ENCODE measurements around the gene ATP8B4.

ATP8B4 gene

DNA sequence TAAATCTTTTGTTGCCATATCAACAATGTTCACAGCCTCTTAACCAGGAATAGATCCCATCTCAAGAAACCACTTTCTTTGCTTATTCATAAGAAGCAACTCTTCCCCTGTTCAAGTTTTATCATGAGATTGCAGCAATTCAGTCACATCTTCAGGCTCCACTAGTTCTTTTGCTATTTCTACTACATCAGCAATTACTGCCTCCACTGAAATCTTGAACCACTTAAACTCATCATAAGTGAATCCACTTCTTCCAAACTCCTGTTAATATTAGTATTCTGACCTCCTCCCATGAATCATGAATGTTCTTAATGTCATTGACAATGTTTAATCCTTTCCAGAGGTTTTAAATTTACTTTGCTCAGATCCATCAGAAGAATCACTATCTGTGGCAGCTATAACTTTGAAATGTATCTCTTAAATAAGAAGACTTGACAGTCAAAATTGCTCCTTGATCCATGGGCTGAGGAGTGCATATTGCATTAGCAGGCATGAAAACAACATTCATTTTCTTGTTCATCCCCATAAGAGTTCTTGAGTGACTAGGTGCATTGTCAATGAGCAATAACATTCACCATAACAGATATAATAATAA, 292.3 kb downstream of the ATP8B4 start:
- Histone ChIP-seq H4K8ac (ENCODE audit: low read depth, low read length) (no peak overlapping the region), H3K23ac (ENCODE audit: low read length) (no peak overlapping the region), H3K79me2 (ENCODE audit: control insufficient read depth, insufficient read depth, low read length, poor library complexity) (no peaks in the 10 kb centered on the region), H3K4ac (ENCODE audit: low read depth, low read length) (no peak overlapping the region), H3K9me3 (ENCODE audit: insufficient read depth, low read depth, low read length) (no peaks in the 10 kb centered on the region), H3K79me1 (ENCODE audit: low read length) (peaks cover 3% of the 10 kb centered on the region), H4K12ac (ENCODE audit: low read depth, low read length) (no peak overlapping the region), H3K4me1 (ENCODE audit: control insufficient read depth in 1 of 2, insufficient read depth in 2 of 2, low read length in 2 of 2) (peaks cover 4 to 10% of the 10 kb centered on the region in 2 experiments), H2BK5ac (ENCODE audit: low read depth, low read length, poor library complexity) (no peak overlapping the region), H3K4me3 (ENCODE audit: low read depth, low read length) (no peak overlapping the region), H2BK120ac (ENCODE audit: insufficient read depth, low read length, poor library complexity) (no peak overlapping the region), H3K4me2 (ENCODE audit: low read length) (no peak overlapping the region), H3K27me3 (ENCODE audit: insufficient read depth, low read length) (no peaks in the 10 kb centered on the region), H2AK5ac (ENCODE audit: low read length) (no peak overlapping the region), H3K27ac (ENCODE audit: low read depth, low read length) (no peak overlapping the region), H3K36me3 (ENCODE audit: control insufficient read depth in 1 of 2, insufficient read depth in 2 of 2, low read length in 2 of 2) (no peaks in the 10 kb centered on the region), H3K18ac (ENCODE audit: low read length) (no peak overlapping the region), H2AFZ (ENCODE audit: insufficient read depth, low read length, poor library complexity) (no peak overlapping the region), H4K91ac (ENCODE audit: low read depth, low read length) (no peak overlapping the region), H3K9ac (ENCODE audit: low read length) (no peak overlapping the region), H2BK12ac (ENCODE audit: low read length) (no peak overlapping the region), H3K14ac (ENCODE audit: low read length) (no peak overlapping the region)
- no peak for DNase-seq

DNA sequence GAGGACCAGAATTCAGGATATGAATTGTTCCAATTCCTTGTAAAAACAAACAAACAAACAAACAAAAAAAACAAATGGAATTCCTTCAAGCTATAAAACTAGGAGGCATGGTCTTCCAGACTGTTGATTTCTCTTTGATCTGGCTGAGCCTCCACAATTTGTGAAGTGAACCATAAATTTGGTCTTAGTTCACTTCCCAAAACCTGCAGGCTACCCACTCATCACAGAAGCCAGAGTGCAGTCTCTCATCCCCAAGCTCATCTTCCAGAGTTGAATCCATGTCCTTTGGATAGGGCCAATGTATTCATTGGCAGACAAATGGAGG, 294.3 kb downstream of the ATP8B4 start:
- Histone ChIP-seq H3K14ac (ENCODE audit: low read length) (no peak overlapping the region), H3K36me3 (ENCODE audit: control insufficient read depth in 1 of 2, insufficient read depth in 2 of 2, low read length in 2 of 2) (no peaks in the 10 kb centered on the region), H3K9ac (ENCODE audit: low read length) (no peak overlapping the region)

GRCh38 chr15:49823987-49824774, 294.9 kb downstream of the ATP8B4 start:
- H3K79me1 ChIP-seq (ENCODE audit: low read length) = no peaks in the 10 kb centered on the region
- no peaks in the 10 kb centered on the region for H3K79me2 ChIP-seq (ENCODE audit: control insufficient read depth, insufficient read depth, low read length, poor library complexity)
- H3K23ac ChIP-seq (ENCODE audit: low read length) = no peak overlapping the region
- H3K36me3 ChIP-seq (ENCODE audit: control insufficient read depth in 1 of 2, insufficient read depth in 2 of 2, low read length in 2 of 2) = no peaks in the 10 kb centered on the region
- DNase-seq = no peak
- H3K27me3 ChIP-seq (ENCODE audit: insufficient read depth, low read length) = no peaks in the 10 kb centered on the region
- H3K4me3 ChIP-seq (ENCODE audit: low read depth, low read length) = no peak overlapping the region
- no peak overlapping the region for H3K14ac ChIP-seq (ENCODE audit: low read length)
- no peak overlapping the region for H4K8ac ChIP-seq (ENCODE audit: low read depth, low read length)
- H2BK12ac ChIP-seq (ENCODE audit: low read length) = no peak overlapping the region
- H2AFZ ChIP-seq (ENCODE audit: insufficient read depth, low read length, poor library complexity) = no peak overlapping the region
- no peak overlapping the region for H2BK120ac ChIP-seq (ENCODE audit: insufficient read depth, low read length, poor library complexity)
- H3K27ac ChIP-seq (ENCODE audit: low read depth, low read length) = no peak overlapping the region
- WGBS (ENCODE audit: extremely low coverage, insufficient coverage, insufficient read length) = no CpG with 5 or more reads among the region's 5 CpGs
- no peak overlapping the region for H3K9ac ChIP-seq (ENCODE audit: low read length)
- no peaks in the 10 kb centered on the region for H3K9me3 ChIP-seq (ENCODE audit: insufficient read depth, low read depth, low read length)
- H3K4ac ChIP-seq (ENCODE audit: low read depth, low read length) = no peak overlapping the region
- H2BK5ac ChIP-seq (ENCODE audit: low read depth, low read length, poor library complexity) = no peak overlapping the region
- no peak overlapping the region for H2AK5ac ChIP-seq (ENCODE audit: low read length)
- H4K91ac ChIP-seq (ENCODE audit: low read depth, low read length) = no peak overlapping the region
- H3K4me2 ChIP-seq (ENCODE audit: low read length) = no peak overlapping the region
- H3K18ac ChIP-seq (ENCODE audit: low read length) = no peak overlapping the region
- H3K4me1 ChIP-seq (ENCODE audit: control insufficient read depth in 1 of 2, insufficient read depth in 2 of 2, low read length in 2 of 2) = no peaks in the 10 kb centered on the region
- no peak overlapping the region for H4K12ac ChIP-seq (ENCODE audit: low read depth, low read length)

More for the DNA sequence above, 294.3 kb downstream of the ATP8B4 start:
- no peaks in the 10 kb centered on the region for H3K79me2 ChIP-seq (ENCODE audit: control insufficient read depth, insufficient read depth, low read length, poor library complexity)
- no peak overlapping the region for H3K4ac ChIP-seq (ENCODE audit: low read depth, low read length)
- H4K8ac ChIP-seq (ENCODE audit: low read depth, low read length) = no peak overlapping the region
- no peak overlapping the region for H3K23ac ChIP-seq (ENCODE audit: low read length)
- H2BK5ac ChIP-seq (ENCODE audit: low read depth, low read length, poor library complexity) = no peak overlapping the region
- no peaks in the 10 kb centered on the region for H3K79me1 ChIP-seq (ENCODE audit: low read length)
- H2AK5ac ChIP-seq (ENCODE audit: low read length) = no peak overlapping the region
- no peak overlapping the region for H3K27ac ChIP-seq (ENCODE audit: low read depth, low read length)
- H3K4me2 ChIP-seq (ENCODE audit: low read length) = no peak overlapping the region
- no peak for DNase-seq
- H3K9me3 ChIP-seq (ENCODE audit: insufficient read depth, low read depth, low read length) = no peaks in the 10 kb centered on the region
- H2BK120ac ChIP-seq (ENCODE audit: insufficient read depth, low read length, poor library complexity) = no peak overlapping the region
- no peak overlapping the region for H3K4me3 ChIP-seq (ENCODE audit: low read depth, low read length)
- H3K18ac ChIP-seq (ENCODE audit: low read length) = no peak overlapping the region
- no peaks in the 10 kb centered on the region for H3K4me1 ChIP-seq (ENCODE audit: control insufficient read depth in 1 of 2, insufficient read depth in 2 of 2, low read length in 2 of 2)
- H2BK12ac ChIP-seq (ENCODE audit: low read length) = no peak overlapping the region
- H3K27me3 ChIP-seq (ENCODE audit: insufficient read depth, low read length) = no peaks in the 10 kb centered on the region
- H2AFZ ChIP-seq (ENCODE audit: insufficient read depth, low read length, poor library complexity) = no peak overlapping the region
- H4K12ac ChIP-seq (ENCODE audit: low read depth, low read length) = no peak overlapping the region
- H4K91ac ChIP-seq (ENCODE audit: low read depth, low read length) = no peak overlapping the region

DNA sequence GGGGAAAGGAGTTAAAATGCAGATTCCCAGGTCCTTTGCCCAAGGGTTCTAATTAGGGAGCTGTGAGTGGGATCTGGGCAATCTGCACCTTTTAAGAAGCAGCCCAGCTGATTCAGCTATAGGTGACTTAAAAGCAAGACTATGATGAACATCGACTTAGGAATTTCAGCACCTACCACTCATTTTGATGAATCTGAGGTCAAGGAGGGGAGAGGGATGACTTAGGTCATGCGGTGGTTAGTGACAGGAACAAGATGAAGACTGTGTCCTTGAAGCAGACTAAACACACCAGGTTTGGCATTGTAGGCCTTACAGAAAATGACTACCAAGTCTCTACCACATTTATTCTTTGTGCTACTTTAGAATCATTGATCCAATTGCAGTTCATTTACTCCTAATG, 301.9 kb downstream of the ATP8B4 start:
- no peaks in the 10 kb centered on the region for H3K27me3 ChIP-seq (ENCODE audit: insufficient read depth, low read length)
- H3K4ac ChIP-seq (ENCODE audit: low read depth, low read length) = no peak overlapping the region
- H4K91ac ChIP-seq (ENCODE audit: low read depth, low read length) = no peak overlapping the region
- H3K9me3 ChIP-seq (ENCODE audit: insufficient read depth, low read depth, low read length) = no peaks in the 10 kb centered on the region
- no peak overlapping the region for H4K12ac ChIP-seq (ENCODE audit: low read depth, low read length)
- no peak for DNase-seq
- no peaks in the 10 kb centered on the region for H3K36me3 ChIP-seq (ENCODE audit: control insufficient read depth in 1 of 2, insufficient read depth in 2 of 2, low read length in 2 of 2)
- no peak overlapping the region for H3K23ac ChIP-seq (ENCODE audit: low read length)
- H3K4me3 ChIP-seq (ENCODE audit: low read depth, low read length) = no peak overlapping the region
- H3K4me1 ChIP-seq (ENCODE audit: control insufficient read depth in 1 of 2, insufficient read depth in 2 of 2, low read length in 2 of 2) = no peaks in the 10 kb centered on the region
- H4K8ac ChIP-seq (ENCODE audit: low read depth, low read length) = no peak overlapping the region
- H2BK12ac ChIP-seq (ENCODE audit: low read length) = no peak overlapping the region
- H2BK5ac ChIP-seq (ENCODE audit: low read depth, low read length, poor library complexity) = no peak overlapping the region
- H2BK120ac ChIP-seq (ENCODE audit: insufficient read depth, low read length, poor library complexity) = no peak overlapping the region
- no peak overlapping the region for H3K14ac ChIP-seq (ENCODE audit: low read length)
- no peak overlapping the region for H3K18ac ChIP-seq (ENCODE audit: low read length)
- no peaks in the 10 kb centered on the region for H3K79me1 ChIP-seq (ENCODE audit: low read length)
- no peak overlapping the region for H3K27ac ChIP-seq (ENCODE audit: low read depth, low read length)
- no peak overlapping the region for H2AK5ac ChIP-seq (ENCODE audit: low read length)
- H3K79me2 ChIP-seq (ENCODE audit: control insufficient read depth, insufficient read depth, low read length, poor library complexity) = no peaks in the 10 kb centered on the region
- H2AFZ ChIP-seq (ENCODE audit: insufficient read depth, low read length, poor library complexity) = no peak overlapping the region
- no peak overlapping the region for H3K9ac ChIP-seq (ENCODE audit: low read length)
- no CpG with 5 or more reads among the region's 2 CpGs for WGBS (ENCODE audit: extremely low coverage, insufficient coverage, insufficient read length)
- no peak overlapping the region for H3K4me2 ChIP-seq (ENCODE audit: low read length)
